Measurements from ENCODE around the gene ARHGEF33. TPM values are rescaled to one million over a fixed set of nuclear protein-coding genes. Genes with fewer than 3 reads are reported as not detected.

Gene ARHGEF33
- total RNA-seq, 1 donor from 2014 or later, result 1.5 TPM

DNA sequence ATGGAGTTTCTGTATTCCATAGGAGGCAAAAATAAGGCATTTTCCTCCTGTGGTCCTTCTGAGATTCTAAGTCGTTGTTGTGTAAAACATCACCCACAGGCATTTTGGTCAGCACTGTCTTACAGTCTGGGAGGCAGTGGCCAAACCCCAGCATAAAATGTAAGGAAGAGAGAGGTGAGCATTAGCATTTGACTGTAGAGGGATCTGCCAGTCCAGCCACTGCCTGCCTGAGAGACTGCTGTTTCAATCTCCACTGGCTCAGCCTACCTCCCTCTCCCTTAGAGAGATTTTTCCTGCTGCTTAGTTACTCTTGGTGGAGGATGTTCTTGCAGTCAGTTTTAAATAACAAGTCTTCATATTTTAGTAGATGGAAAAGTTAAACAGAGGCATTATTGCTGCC lies 77.0 kb downstream of the ARHGEF33 start:
- no peak overlapping the region for H3K4me3 ChIP-seq
- intact Hi-C loops (cut with DNase I), result no loop called here
- ATAC-seq (no peak), DNase-seq (no peak)
- H3K36me3 ChIP-seq, result no peaks in the 10 kb centered on the region
- no peaks in the 10 kb centered on the region for H3K27me3 ChIP-seq (ENCODE audit: low read depth)
- no peak overlapping the region for H3K27ac ChIP-seq
- no peaks in the 10 kb centered on the region for H3K9me3 ChIP-seq
- TF ChIP-seq, protein P1, sequence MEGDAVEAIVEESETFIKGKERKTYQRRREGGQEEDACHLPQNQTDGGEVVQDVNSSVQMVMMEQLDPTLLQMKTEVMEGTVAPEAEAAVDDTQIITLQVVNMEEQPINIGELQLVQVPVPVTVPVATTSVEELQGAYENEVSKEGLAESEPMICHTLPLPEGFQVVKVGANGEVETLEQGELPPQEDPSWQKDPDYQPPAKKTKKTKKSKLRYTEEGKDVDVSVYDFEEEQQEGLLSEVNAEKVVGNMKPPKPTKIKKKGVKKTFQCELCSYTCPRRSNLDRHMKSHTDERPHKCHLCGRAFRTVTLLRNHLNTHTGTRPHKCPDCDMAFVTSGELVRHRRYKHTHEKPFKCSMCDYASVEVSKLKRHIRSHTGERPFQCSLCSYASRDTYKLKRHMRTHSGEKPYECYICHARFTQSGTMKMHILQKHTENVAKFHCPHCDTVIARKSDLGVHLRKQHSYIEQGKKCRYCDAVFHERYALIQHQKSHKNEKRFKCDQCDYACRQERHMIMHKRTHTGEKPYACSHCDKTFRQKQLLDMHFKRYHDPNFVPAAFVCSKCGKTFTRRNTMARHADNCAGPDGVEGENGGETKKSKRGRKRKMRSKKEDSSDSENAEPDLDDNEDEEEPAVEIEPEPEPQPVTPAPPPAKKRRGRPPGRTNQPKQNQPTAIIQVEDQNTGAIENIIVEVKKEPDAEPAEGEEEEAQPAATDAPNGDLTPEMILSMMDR (IDR thresholded peaks at IDR 0.05), result no peak
- no peaks in the 10 kb centered on the region for H3K4me1 ChIP-seq

DNA sequence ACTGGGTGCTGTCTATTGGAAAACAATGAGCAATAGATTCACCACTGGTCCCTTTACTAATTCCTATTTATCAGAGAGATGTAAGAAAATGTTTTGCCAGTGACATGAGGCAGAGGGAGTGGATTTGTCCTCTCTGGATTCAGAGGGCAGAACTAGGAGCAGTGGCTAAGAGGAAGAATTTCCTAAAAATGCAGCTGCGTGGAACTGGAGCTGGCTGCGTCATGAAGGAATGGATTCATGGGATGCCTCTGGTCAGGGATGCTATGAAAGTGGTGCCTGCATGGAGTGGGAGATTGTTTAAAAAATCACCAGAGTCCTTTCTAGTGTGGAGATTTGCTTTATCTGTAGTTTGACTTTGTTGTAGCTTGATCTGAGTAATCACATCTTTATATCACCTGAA lies 78.3 kb downstream of the ARHGEF33 start:
- Histone ChIP-seq H3K9me3 (no peaks in the 10 kb centered on the region), H3K4me3 (no peak overlapping the region), H3K27ac (no peak overlapping the region), H3K36me3 (no peaks in the 10 kb centered on the region), H3K4me1 (no peaks in the 10 kb centered on the region), H3K27me3 (ENCODE audit: low read depth) (no peaks in the 10 kb centered on the region)
- intact Hi-C loops (cut with DNase I), result no loop called here
- TF ChIP-seq, protein P1 (IDR thresholded peaks at IDR 0.05), result no peak
- ATAC-seq, result no peak
- no peak for DNase-seq

DNA sequence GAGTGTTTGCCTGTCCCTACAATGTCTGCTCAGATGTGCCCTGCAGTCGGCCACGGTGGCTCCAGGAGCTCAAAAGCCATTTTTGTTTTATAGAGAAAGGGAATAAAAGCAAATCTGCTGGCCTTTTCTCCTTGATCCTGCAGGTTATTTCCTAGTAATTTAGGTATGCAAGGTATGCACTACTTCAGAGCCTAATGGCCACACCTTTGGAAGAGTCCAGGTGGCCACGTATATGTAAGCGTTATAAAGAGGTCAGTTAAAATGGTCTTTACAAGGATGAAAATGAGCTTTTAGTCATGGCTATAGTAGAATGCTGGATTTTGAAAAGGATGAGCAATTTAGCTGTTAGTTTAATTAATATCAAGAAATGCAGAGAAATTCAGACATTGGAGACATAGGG lies 81.7 kb downstream of the ARHGEF33 start:
- Histone ChIP-seq H3K36me3 (no peaks in the 10 kb centered on the region), H3K9me3 (no peaks in the 10 kb centered on the region), H3K27me3 (ENCODE audit: low read depth) (no peaks in the 10 kb centered on the region), H3K27ac (no peak overlapping the region), H3K4me1 (no peaks in the 10 kb centered on the region), H3K4me3 (no peak overlapping the region)
- intact Hi-C loops (cut with DNase I), result no loop called here
- TF ChIP-seq, protein P1 (IDR thresholded peaks at IDR 0.05), result no peak
- ATAC-seq, result peak; percentile 55 to 57
- no peak for DNase-seq

DNA sequence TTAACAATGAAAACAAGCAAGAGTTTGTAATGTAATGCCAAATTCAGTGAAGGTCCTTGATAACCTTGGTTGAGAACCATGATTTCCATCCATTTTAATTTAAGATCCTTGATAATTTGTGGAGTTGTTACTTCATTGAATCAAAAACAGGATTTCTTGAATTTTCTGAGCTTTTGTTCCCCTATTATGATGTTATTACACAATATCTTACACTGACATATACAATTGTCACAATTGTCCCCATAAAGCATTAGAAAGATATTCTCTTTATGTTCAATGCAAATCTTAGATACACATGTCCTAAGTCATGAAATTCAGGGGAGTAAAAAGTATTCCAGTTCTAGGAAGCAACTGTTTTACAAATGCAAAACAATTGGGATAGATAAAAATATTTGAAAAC lies 83.6 kb downstream of the ARHGEF33 start:
- intact Hi-C loops (cut with DNase I), result no loop called here
- Histone ChIP-seq H3K9me3 (no peaks in the 10 kb centered on the region), H3K4me1 (no peaks in the 10 kb centered on the region), H3K4me3 (no peak overlapping the region), H3K27ac (no peak overlapping the region), H3K27me3 (ENCODE audit: low read depth) (no peaks in the 10 kb centered on the region), H3K36me3 (no peaks in the 10 kb centered on the region)
- no peak for ATAC-seq
- TF ChIP-seq, protein P1 (IDR thresholded peaks at IDR 0.05), result no peak
- no peak for DNase-seq

DNA sequence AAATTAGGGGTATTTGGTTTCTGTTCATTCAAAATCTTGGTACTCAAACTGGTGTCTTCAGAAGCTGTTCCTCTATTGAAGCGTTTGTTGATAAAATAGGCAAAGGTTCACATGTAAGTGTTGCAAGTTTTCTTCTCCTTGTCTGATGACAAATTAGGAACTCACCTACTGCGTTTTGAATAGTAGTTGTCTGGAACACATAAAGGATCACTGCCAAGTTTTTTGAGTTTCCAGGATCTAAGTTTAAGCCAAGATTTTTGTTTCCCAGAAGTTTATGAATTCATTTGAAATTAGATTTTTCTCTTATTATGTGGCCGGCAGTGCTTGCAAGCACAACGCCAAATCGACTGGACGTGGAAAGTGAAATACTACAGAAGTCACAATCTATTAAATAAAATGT lies 85.4 kb downstream of the ARHGEF33 start:
- ATAC-seq, result no peak
- Histone ChIP-seq H3K4me3 (no peak overlapping the region), H3K4me1 (no peaks in the 10 kb centered on the region), H3K36me3 (no peaks in the 10 kb centered on the region), H3K27ac (no peak overlapping the region), H3K9me3 (no peaks in the 10 kb centered on the region), H3K27me3 (ENCODE audit: low read depth) (no peaks in the 10 kb centered on the region)
- TF ChIP-seq, protein P1 (IDR thresholded peaks at IDR 0.05), result no peak
- intact Hi-C loops (cut with DNase I), result no loop called here
- no peak for DNase-seq

DNA sequence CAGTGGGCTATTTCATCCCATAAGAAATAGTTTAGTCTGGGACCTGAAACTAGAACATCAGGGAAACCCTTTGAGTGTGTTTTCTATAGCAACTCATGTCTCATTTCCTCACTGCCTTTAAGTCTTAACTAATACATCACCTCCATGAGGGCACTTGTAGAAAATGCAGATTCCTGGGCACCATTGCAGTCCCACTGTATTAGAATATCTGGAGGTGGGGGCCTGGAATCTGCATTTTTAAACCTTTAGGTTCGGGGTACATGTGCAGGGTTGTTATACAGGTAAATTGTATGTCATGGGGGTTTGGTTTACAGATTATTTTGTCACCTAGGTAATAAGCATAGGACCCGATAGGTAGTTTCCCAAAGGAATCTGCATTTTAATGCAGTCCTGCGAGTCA lies 87.4 kb downstream of the ARHGEF33 start:
- H3K4me3 ChIP-seq, result no peak overlapping the region
- TF ChIP-seq, protein P1 (IDR thresholded peaks at IDR 0.05), result no peak
- intact Hi-C loops (cut with DNase I), result no loop called here
- no peak overlapping the region for H3K27ac ChIP-seq
- ATAC-seq (no peak), DNase-seq (no peak)
- H3K9me3 ChIP-seq, result no peaks in the 10 kb centered on the region
- H3K36me3 ChIP-seq, result no peaks in the 10 kb centered on the region
- no peaks in the 10 kb centered on the region for H3K4me1 ChIP-seq
- H3K27me3 ChIP-seq (ENCODE audit: low read depth), result no peaks in the 10 kb centered on the region

Data from lower lobe of right lung (tissue), 2 donors.